NCI-H524 (cell line): ENCODE data around the gene CARMIL3.
A peak's percentile ranks its signal among the peaks of the same experiment; 100 is the strongest.
"Not testable (repeated sequence)": the region's sequence is repeated elsewhere in the genome, so short reads cannot be mapped to it uniquely, and the experiment has no call there.

Experiments
- DNase-seq, 2 experiments: peaks; one replicate each; lab custom pipeline; 2025; lab: John Stamatoyannopoulos, UW

Gene CARMIL3

GRCh38 chr14:24051789-24052655 lies at the start of gene CARMIL3:
Gene CARMIL3 (plus strand): TSS chr14:24052009. CDS start chr14:24052154, 145 bp downstream.
- DNase-seq: peak; percentile 69 to 91

- DNase-seq: peak in 1 of 2 experiments; percentile 57
Measured at GRCh38 chr14:24006471-24006816, 45.4 kb upstream of the CARMIL3 start.

GRCh38 chr14:24006817-24007652 lies 44.8 kb upstream of the CARMIL3 start:
- DNase-seq: peak; percentile 31 to 58

GRCh38 chr14:24011051-24011450 lies 40.8 kb upstream of the CARMIL3 start:
- no peak for DNase-seq

- DNase-seq: not testable (repeated sequence)
Measured at GRCh38 chr14:24012726-24013273, 39.0 kb upstream of the CARMIL3 start.

- DNase-seq: peak; percentile 67 to 89
Measured at GRCh38 chr14:24013654-24014514, 37.9 kb upstream of the CARMIL3 start.

- not testable (repeated sequence) for DNase-seq
Measured at GRCh38 chr14:24015745-24016144, 36.1 kb upstream of the CARMIL3 start.

- DNase-seq: not testable (repeated sequence)
Measured at GRCh38 chr14:24018978-24019377, 32.8 kb upstream of the CARMIL3 start.

- peak in 1 of 2 experiments; percentile 20 for DNase-seq
Measured at GRCh38 chr14:24019944-24020343, 31.9 kb upstream of the CARMIL3 start.

- DNase-seq: not testable (repeated sequence)
Measured at GRCh38 chr14:24020520-24020919, 31.3 kb upstream of the CARMIL3 start.

- not testable (repeated sequence) for DNase-seq
Measured at GRCh38 chr14:24024939-24025418, 26.8 kb upstream of the CARMIL3 start.

- not testable (repeated sequence) for DNase-seq
Measured at GRCh38 chr14:24029687-24030086, 22.1 kb upstream of the CARMIL3 start.

- DNase-seq: not testable (repeated sequence)
Measured at GRCh38 chr14:24031331-24031730, 20.5 kb upstream of the CARMIL3 start.

- DNase-seq: no peak
Measured at GRCh38 chr14:24032727-24033418, 18.9 kb upstream of the CARMIL3 start.

- DNase-seq: not testable (repeated sequence)
Measured at GRCh38 chr14:24035769-24036168, 16.0 kb upstream of the CARMIL3 start.

GRCh38 chr14:24036169-24036962 lies 15.4 kb upstream of the CARMIL3 start:
- DNase-seq: peak; percentile 86 to 88

GRCh38 chr14:24036963-24037657 lies 14.7 kb upstream of the CARMIL3 start:
- not testable (repeated sequence) for DNase-seq

GRCh38 chr14:24037658-24038037 lies 14.2 kb upstream of the CARMIL3 start:
- no peak for DNase-seq

- DNase-seq: no peak
Measured at GRCh38 chr14:24038686-24039085, 13.1 kb upstream of the CARMIL3 start.
